Measurements from ENCODE around the gene SH3TC2.

SH3TC2 gene

GRCh38 chr5:149073213-149073612, 10.4 kb upstream of the SH3TC2 start:
- no peak overlapping the region for H3K4me3 ChIP-seq (IDR thresholded peaks at IDR 0.05; ENCODE audit: insufficient read depth, low read depth, low read length)
- H3K27me3 ChIP-seq (ENCODE audit: insufficient read depth, low read depth) = no peaks in the 10 kb centered on the region
- no peak overlapping the region for H3K9ac ChIP-seq
- no peaks in the 10 kb centered on the region for H4K20me1 ChIP-seq (ENCODE audit: insufficient read depth)
- H3K4me1 ChIP-seq (ENCODE audit: low read depth, poor library complexity, severe bottlenecking) = no peaks in the 10 kb centered on the region
- no peak for TF ChIP-seq CTCF (conservative IDR thresholded peaks at IDR 0.05; ENCODE audit: low read depth, low read length)
- H3K27ac ChIP-seq = no peak overlapping the region
- H3K36me3 ChIP-seq (ENCODE audit: insufficient read depth) = no peaks in the 10 kb centered on the region
- H3K79me2 ChIP-seq (ENCODE audit: insufficient read depth, low read depth) = no peaks in the 10 kb centered on the region
- no peak overlapping the region for H2AFZ ChIP-seq (ENCODE audit: low read depth)
- H3K4me2 ChIP-seq = no peak overlapping the region

- H3K4me2 ChIP-seq = no peak overlapping the region
- H2AFZ ChIP-seq (ENCODE audit: low read depth) = no peak overlapping the region
- no peaks in the 10 kb centered on the region for H4K20me1 ChIP-seq (ENCODE audit: insufficient read depth)
- no peak overlapping the region for H3K9ac ChIP-seq
- H3K4me1 ChIP-seq (ENCODE audit: low read depth, poor library complexity, severe bottlenecking) = no peaks in the 10 kb centered on the region
- H3K79me2 ChIP-seq (ENCODE audit: insufficient read depth, low read depth) = no peaks in the 10 kb centered on the region
- H3K27me3 ChIP-seq (ENCODE audit: insufficient read depth, low read depth) = no peaks in the 10 kb centered on the region
- no peak overlapping the region for H3K4me3 ChIP-seq (IDR thresholded peaks at IDR 0.05; ENCODE audit: insufficient read depth, low read depth, low read length)
- no peak for TF ChIP-seq CTCF (conservative IDR thresholded peaks at IDR 0.05; ENCODE audit: low read depth, low read length)
- no peak overlapping the region for H3K27ac ChIP-seq
- H3K36me3 ChIP-seq (ENCODE audit: insufficient read depth) = no peaks in the 10 kb centered on the region
These were observed 9.9 kb upstream of the SH3TC2 start for GRCh38 chr5:149072791-149073190.

- no peak overlapping the region for H3K4me3 ChIP-seq (IDR thresholded peaks at IDR 0.05; ENCODE audit: insufficient read depth, low read depth, low read length)
- no peaks in the 10 kb centered on the region for H3K36me3 ChIP-seq (ENCODE audit: insufficient read depth)
- H3K4me2 ChIP-seq = no peak overlapping the region
- H3K4me1 ChIP-seq (ENCODE audit: low read depth, poor library complexity, severe bottlenecking) = no peaks in the 10 kb centered on the region
- no peak for TF ChIP-seq CTCF (conservative IDR thresholded peaks at IDR 0.05; ENCODE audit: low read depth, low read length)
- H3K9ac ChIP-seq = no peak overlapping the region
- no peaks in the 10 kb centered on the region for H3K27me3 ChIP-seq (ENCODE audit: insufficient read depth, low read depth)
- H2AFZ ChIP-seq (ENCODE audit: low read depth) = no peak overlapping the region
- H3K27ac ChIP-seq = no peak overlapping the region
- no peaks in the 10 kb centered on the region for H4K20me1 ChIP-seq (ENCODE audit: insufficient read depth)
- H3K79me2 ChIP-seq (ENCODE audit: insufficient read depth, low read depth) = no peaks in the 10 kb centered on the region
These were observed 9.5 kb upstream of the SH3TC2 start for GRCh38 chr5:149072376-149072775.

- no peaks in the 10 kb centered on the region for H4K20me1 ChIP-seq (ENCODE audit: insufficient read depth)
- H3K4me3 ChIP-seq (IDR thresholded peaks at IDR 0.05; ENCODE audit: insufficient read depth, low read depth, low read length) = no peak overlapping the region
- H3K36me3 ChIP-seq (ENCODE audit: insufficient read depth) = no peaks in the 10 kb centered on the region
- H3K4me1 ChIP-seq (ENCODE audit: low read depth, poor library complexity, severe bottlenecking) = no peaks in the 10 kb centered on the region
- H3K27me3 ChIP-seq (ENCODE audit: insufficient read depth, low read depth) = no peaks in the 10 kb centered on the region
- H2AFZ ChIP-seq (ENCODE audit: low read depth) = no peak overlapping the region
- no peak overlapping the region for H3K27ac ChIP-seq
- no peak overlapping the region for H3K4me2 ChIP-seq
- TF ChIP-seq CTCF (conservative IDR thresholded peaks at IDR 0.05; ENCODE audit: low read depth, low read length) = no peak
- H3K9ac ChIP-seq = no peak overlapping the region
- H3K79me2 ChIP-seq (ENCODE audit: insufficient read depth, low read depth) = no peaks in the 10 kb centered on the region
These were observed 8.9 kb upstream of the SH3TC2 start for GRCh38 chr5:149071756-149072155.

GRCh38 chr5:149071216-149071615, 8.4 kb upstream of the SH3TC2 start:
- no peaks in the 10 kb centered on the region for H3K36me3 ChIP-seq (ENCODE audit: insufficient read depth)
- H2AFZ ChIP-seq (ENCODE audit: low read depth) = no peak overlapping the region
- no peak for TF ChIP-seq CTCF (conservative IDR thresholded peaks at IDR 0.05; ENCODE audit: low read depth, low read length)
- no peak overlapping the region for H3K4me2 ChIP-seq
- H3K9ac ChIP-seq = no peak overlapping the region
- no peak overlapping the region for H3K4me3 ChIP-seq (IDR thresholded peaks at IDR 0.05; ENCODE audit: insufficient read depth, low read depth, low read length)
- no peaks in the 10 kb centered on the region for H3K79me2 ChIP-seq (ENCODE audit: insufficient read depth, low read depth)
- no peaks in the 10 kb centered on the region for H3K4me1 ChIP-seq (ENCODE audit: low read depth, poor library complexity, severe bottlenecking)
- no peaks in the 10 kb centered on the region for H3K27me3 ChIP-seq (ENCODE audit: insufficient read depth, low read depth)
- H3K27ac ChIP-seq = no peak overlapping the region
- H4K20me1 ChIP-seq (ENCODE audit: insufficient read depth) = no peaks in the 10 kb centered on the region

Measured in KMS-11 (cell line).